ENCODE results near the gene SLC22A2. TPM values are rescaled to one million over a fixed set of nuclear protein-coding genes. Genes with fewer than 3 reads are reported as not detected.

SLC22A2 gene
- total RNA-seq, 4 donors from 2014 or later = not detected

- Histone ChIP-seq H3K36me3 (no peaks in the 10 kb centered on the region), H3K4me1 (no peaks in the 10 kb centered on the region), H3K27ac (no peak overlapping the region), H3K27me3 (no peaks in the 10 kb centered on the region), H3K4me3 (no peak overlapping the region), H3K9me3 (peaks cover 0 to 3% (median 0%) of the 10 kb centered on the region in 4 donors)
- 38 to 51% methylated on average over 6 of the region's 6 CpGs for whole genome bisulfite sequencing, 2 donors
- no peak for DNase-seq (ENCODE audit: low spot score in 2 of 2)
- TF ChIP-seq POLR2A (IDR thresholded peaks at IDR 0.05) = no peak
- no peak for TF ChIP-seq EP300 (IDR thresholded peaks at IDR 0.05)
- TF ChIP-seq CTCF (IDR thresholded peaks at IDR 0.05) = no peak
Measured at GRCh38 chr6:160170018-160170680, 88.5 kb downstream of the SLC22A2 start.

GRCh38 chr6:160167604-160168399, 90.8 kb downstream of the SLC22A2 start:
- DNase-seq (ENCODE audit: low spot score in 2 of 2) = no peak
- 69 to 85% methylated on average over 7 of the region's 7 CpGs for WGBS, 2 donors
- H3K4me3 ChIP-seq = no peak overlapping the region
- peak overlapping the region in 1 of 4 donors; percentile 38 for H3K27ac ChIP-seq
- H3K27me3 ChIP-seq = no peaks in the 10 kb centered on the region
- H3K9me3 ChIP-seq = peaks cover 0 to 4% (median 0%) of the 10 kb centered on the region in 4 donors
- no peak for TF ChIP-seq CTCF (IDR thresholded peaks at IDR 0.05)
- TF ChIP-seq EP300 (IDR thresholded peaks at IDR 0.05) = no peak
- no peak for TF ChIP-seq POLR2A (IDR thresholded peaks at IDR 0.05)
- H3K36me3 ChIP-seq = no peaks in the 10 kb centered on the region
- no peaks in the 10 kb centered on the region for H3K4me1 ChIP-seq

Other genes with a start within 250 kb of the SLC22A2 start
- 1 to 10 TPM; 1.3 to 5.5 (median 2.3) TPM for gene SLC22A1, start 137.0 kb downstream of the SLC22A2 start, total RNA-seq
- gene SLC22A3, start 89.6 kb upstream of the SLC22A2 start, total RNA-seq = 100 to 1,000 TPM in 3 of 4 donors, 10 to 100 TPM in 1; 76.8 to 361 (median 263) TPM

Measured in tibial nerve (tissue), 4 donors.